Measurements from ENCODE around the gene C21orf91.
"Not testable (repeated sequence)": the region's sequence is repeated elsewhere in the genome, so short reads cannot be mapped to it uniquely, and the experiment has no call there.

The C21orf91 gene

DNA sequence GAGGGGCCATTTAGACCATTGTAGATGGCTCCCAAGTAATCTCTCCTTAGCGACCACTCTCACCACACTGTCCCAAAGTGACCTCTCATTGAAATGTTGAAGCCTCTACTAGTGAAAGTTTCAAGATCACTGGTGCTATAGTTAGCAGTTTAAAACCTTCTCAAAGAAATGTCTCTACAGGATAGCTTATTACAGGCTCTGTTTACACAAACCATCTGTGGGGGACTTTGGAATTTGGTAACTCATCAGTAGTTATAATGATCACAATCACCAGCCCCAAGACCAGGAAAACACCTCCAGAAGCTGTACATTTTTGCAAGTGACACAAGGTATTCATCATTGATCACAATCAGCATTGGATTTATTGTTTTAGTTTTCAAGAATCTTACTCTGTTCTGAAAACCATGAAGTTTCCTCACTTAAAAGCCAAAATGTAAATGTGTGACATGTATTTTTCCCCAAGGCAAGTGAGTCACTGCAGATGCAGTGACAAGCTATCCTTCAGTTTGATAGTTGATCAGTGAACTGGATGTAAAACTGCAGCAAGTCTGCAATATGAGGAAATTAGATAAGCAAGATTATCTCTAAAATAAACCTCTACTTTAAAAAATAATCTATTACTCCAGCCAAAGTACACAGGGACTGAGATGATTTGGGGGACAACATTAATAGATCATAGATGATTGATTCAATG is 41.9 kb downstream of the C21orf91 start:
- no peak for DNase-seq (ENCODE audit: low read depth in 2 of 2)

DNA sequence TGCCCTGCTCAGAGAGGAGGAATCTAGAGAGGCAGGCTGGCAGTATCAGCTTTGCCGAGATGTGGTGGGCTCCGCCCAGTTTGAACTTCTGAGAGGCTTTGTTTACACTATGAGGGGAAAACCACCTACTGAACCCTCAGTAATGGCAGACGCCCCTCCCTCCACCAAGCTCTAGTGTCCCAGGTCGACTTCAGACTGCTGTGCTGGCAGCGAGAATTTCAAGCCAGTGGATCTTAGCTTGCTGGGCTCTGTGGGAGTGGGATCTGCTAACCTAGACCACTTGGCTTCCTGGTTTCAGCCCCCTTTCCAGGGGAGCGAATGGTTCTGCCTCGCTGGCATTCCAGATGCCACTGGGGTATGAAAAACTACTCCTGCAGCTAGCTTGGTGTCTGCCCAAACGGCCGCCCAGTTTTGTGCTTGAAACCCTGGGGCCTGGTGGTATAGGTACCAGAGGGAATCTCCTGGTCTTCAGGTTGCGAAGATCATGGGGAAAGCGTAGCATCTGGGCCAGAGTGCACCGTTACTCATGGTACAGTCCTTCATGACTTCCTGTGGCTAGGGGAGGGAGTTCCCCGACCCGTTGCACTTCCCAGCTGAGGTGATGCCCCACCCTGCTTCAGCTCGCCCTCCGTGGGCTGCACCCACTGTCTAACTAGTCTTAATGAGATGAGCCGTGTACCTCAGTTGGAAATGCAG is 43.6 kb downstream of the C21orf91 start:
- DNase-seq (ENCODE audit: low read depth in 2 of 2), result peak; percentile 40 to 56

DNA sequence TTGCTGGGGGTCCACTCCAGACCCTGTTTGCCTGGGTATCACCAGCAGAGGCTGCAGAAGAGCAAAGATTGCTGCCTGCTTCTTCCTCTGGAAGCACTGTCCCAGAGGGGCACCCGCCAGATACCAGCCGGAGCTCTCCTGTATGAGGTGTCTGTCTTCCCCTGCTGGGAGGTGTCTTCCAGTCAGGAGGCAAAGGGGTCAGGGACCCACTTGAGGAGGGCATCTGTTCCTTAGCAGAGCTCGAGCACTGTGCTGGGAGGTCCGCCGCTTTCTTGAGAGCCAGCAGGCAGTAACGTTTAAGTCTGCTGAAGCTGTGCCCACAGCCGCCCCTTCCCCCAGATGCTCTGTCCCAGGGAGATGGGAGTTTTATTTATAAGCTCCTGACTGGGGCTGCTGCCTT is 44.1 kb downstream of the C21orf91 start:
- DNase-seq (ENCODE audit: low read depth in 2 of 2), result not testable (repeated sequence)

DNA sequence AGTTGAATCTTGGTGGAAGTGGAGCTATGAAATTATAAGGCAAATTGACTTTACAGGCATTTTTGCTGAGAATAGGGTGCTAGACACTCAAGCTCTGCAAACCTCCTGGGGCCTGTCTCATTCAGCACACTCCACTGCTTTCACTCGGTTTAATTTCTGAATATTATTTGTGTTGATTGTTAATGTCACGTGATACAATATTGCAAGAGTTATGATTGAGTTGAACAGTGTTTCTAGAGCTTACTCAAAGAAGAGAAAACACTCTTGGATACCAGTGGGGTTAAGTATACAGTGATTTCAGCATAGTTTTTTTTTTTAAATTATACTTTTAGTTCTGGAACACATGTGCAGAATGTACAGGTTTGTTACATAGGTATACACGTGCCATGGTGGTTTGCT is 49.7 kb downstream of the C21orf91 start:
- no peak for DNase-seq (ENCODE audit: low read depth in 2 of 2)

DNA sequence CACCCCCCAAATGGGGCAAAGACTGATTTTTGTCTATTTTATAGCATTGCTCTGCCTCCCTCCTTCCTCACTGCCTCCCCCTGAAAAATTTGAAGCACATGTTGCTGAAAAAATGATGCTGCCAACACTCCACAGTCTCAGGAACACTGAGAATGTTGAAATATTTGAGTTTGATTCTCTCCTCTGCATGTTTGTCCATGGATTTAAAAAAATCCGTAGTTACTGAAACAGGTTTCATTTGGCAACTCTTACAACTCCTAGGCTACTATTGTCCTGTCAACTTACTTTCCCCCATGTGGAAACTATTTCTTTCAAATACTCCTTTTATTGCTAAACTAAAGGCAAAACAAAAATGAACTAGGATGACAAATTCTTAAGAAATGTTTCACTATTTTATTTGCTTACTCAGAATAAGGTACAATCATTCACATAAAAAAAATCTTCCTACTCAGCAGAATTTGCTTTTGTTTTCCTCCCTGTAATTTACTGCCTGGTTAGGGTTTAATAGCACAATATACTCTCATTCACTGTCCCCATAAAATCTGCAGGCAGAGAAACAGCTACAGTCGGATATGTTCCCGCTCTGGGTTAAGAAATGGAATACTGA is 50.2 kb downstream of the C21orf91 start:
- no peak for DNase-seq (ENCODE audit: low read depth in 2 of 2)

DNA sequence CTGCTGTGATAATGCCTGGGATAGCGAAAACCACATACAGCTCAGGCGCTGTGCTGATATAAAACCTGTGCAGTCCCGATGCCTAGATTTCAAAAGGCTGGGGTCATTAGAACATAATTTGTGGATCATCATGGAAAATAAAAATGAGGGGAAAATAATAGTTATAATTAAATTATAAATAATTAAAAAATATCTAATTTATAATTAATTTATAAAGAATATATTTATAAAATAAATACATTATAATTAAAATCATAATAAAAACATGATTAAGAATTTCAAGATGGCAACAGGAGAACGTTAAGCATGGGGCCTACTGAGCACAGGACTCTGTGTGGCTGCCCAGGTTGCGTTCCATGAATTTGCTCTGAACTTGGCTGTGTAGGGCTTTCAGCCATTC is 53.9 kb downstream of the C21orf91 start:
- DNase-seq (ENCODE audit: low read depth in 2 of 2), result no peak

DNA sequence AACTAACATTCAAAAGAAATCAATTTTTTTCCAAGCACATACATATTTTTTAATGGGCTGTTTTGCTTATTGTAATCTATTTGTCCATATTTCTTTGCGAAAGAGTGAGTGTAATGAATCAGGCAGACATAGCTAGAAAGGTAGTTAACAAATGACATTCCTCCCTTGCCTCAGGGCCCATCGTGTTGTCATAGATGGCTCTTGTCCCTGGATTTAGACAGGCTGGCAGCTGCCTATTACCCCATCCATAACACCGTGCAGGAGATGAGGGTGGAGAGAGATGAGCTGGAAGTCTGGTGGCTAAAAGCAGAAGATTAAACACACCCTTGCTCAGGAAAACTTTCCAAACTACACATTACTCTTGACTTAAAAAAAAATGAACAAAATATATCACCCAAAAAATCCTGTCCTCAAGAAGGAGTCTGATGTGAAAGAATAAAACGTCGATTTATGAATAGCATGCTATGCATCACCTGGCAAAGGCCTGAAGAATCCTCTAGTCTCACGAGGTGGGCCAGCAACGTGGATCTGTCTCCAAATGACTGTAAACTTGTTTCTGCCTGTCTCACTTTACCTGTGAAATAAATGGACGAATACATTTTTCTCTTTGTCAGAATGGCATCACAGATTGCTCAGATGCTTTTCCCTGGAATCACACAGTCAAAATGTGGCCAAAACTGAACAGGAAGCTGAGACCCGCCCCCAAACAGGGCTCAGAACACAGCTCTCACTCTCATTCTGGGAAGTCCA is 55.7 kb downstream of the C21orf91 start:
- DNase-seq (ENCODE audit: low read depth in 2 of 2), result no peak

DNA sequence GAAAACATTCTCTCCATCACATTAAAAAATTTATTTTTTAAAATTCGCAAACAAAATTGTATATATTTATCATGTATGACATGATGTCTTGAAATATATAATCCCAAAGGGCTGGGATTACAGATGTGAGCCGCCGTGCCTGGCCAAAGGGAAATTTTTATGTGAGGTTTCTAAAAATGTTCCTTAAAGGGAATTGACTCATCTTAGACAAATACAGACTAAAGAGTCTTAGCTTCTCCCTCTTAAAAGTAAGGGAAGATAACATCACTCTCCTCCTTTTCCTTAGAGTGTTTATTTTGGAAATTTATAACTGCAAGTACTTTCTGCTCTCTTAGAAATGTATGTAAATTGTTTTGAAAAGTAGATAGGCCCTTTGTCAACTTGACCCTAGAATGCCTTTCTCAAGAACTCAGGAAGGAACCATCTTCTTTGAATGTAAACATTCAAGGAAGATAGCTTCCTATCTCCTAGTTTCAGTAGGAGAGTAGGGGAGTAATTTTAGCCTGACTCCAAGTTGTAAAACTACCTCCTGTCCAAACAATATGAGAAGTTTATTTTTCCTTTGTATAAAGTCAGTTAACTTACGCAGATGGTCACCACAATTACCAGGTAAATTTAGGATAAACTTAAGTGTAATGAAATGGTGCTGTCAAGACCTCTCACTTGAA is 59.5 kb downstream of the C21orf91 start:
- DNase-seq (ENCODE audit: low read depth in 2 of 2), result no peak

DNA sequence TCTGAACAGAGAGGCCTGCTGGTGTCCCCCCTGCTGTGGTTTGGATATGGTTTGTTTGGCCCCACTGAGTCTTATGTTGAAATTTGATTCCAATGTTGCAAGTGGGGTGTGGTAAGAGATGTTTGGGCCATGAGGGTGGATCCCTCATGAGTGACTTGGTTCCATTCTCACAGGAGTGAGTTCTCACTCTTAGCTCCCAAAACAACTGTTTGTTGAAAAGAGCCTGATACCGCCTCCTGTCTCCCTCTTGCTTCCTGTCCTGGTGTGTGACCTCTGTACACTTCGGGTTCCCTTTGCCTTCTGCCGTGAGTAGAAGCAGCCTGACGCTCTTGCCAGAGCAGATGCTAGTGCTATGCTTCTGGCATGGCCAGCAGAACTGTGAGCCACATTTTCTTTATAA is 60.5 kb downstream of the C21orf91 start:
- no peak for DNase-seq (ENCODE audit: low read depth in 2 of 2)

DNA sequence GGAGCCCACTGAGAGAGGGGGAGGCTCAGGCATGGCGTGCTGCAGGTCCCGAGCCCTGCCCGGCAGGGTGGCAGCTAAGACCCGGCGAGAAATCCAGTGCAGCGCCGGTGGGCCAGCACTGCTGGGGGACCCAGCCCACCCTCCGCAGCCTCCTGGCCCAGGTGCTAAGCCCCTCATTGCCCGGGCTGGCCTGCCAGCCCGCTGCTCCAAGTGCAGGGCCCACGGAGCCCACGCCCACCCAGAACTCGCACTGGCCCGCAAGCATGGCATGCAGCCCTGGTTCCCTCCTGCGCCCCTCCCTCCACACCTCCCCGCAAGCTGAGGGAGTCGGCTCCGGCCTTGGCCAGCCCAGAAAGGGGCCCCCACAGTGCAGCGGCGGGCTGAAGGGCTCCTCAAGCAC is 61.5 kb downstream of the C21orf91 start:
- no peak for DNase-seq (ENCODE audit: low read depth in 2 of 2)

DNA sequence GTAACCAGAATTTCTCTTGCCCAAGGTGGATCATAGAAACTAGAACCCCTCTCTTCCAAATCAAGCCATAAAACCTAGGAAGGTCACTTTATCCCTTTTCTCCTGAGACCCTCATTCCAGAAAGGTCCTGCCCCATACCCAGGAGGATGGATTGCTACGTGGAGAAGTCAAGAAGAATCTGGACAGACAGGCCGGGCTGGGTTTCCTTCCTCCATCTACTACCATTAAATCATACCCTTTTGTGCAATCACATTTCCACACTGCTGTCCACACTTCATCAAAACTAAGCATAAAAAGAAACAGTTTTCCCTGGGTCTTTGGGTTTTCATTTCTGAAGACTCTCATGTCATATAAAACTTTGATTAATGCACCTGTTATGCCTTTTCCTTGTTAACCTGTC is 65.4 kb downstream of the C21orf91 start:
- no peak for DNase-seq (ENCODE audit: low read depth in 2 of 2)

DNA sequence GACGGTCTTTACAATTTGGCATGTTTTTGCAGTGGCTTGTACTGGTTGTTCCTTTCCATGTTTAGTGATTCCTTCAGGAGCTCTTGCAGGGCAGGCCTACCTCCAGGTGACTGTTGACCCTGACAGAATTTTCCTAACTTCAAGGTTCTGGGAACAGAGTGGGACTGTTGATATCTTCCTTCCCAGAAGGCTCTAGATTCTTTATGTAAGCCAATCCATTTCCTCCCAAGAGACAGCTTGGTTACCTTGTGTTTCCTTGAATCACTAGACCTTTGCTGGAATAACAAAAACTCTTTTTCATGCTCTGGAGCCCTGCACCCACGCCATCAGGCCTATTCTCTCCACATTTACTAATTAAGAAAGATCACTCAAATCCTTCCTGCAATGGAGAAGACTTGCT is 67.0 kb downstream of the C21orf91 start:
- DNase-seq (ENCODE audit: low read depth in 2 of 2), result no peak

DNA sequence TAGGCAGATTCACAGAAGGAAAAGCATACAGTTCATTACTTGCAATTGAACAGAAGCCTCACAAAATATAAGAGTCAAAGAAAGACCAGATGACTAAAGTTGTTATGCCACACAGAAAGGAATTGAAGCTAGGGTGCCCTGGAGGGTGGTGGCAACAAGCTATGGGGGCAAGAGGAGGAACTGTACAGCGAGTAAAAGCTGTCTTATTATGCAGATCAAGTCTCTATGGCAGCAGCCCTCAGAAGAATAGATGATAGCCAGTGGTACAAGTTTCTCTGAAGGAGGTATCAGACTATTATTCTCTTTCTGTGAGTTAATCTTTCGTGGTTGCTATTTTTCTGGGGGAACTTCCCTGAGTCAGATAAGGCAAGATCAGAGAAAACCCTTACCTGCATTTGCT is 72.2 kb downstream of the C21orf91 start:
- DNase-seq (ENCODE audit: low read depth in 2 of 2), result no peak

DNA sequence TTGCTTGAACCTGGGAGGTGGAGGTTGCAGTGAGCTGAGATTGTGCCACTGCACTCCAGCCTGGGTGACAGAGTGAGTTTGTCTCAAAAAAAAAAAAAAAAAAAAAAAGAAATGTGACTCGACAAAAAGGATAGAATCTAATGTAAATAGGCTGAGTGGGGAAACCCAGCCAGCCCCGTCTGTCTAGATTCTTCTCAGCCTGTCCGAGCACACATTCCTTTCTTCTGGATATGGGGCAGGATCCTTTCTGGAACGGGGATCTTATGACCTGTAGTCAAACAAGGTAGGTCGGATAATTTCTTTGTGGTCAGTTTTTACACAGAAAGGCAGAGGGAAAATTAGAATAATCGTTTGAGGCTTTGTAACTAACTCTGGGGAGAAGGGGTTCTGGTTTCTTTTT is 74.1 kb downstream of the C21orf91 start:
- DNase-seq (ENCODE audit: low read depth in 2 of 2), result no peak

DNA sequence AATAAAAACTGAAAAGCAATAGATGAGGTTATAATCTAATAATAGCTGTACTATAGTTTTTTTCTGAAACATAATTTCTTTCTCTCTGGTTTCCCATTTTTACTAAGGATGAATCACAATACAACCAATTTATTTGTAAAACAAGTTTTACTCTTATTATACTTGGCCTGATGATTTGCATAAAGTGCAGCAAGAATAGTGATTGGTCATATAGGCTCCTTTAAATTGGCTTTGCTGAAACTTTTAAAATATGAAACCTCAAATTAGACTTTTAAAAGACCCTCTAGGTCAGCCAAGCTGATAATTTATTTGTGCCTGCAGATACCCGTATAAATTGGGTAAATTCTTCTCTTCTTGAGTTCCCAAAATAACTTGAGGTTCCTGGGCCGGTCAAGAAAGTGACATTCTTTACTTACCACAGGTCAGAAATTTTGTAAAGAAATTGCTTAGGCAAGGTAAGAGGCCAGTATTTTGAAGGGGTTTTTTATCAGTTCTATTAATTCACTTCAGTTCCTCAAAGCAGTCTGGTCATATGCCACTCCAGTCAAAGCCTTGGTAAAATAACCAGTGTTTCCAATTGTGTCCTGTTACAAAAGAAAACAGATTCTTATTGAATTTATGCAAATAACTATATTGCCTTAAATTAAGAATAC is 76.1 kb downstream of the C21orf91 start:
- no peak for DNase-seq (ENCODE audit: low read depth in 2 of 2)

DNA sequence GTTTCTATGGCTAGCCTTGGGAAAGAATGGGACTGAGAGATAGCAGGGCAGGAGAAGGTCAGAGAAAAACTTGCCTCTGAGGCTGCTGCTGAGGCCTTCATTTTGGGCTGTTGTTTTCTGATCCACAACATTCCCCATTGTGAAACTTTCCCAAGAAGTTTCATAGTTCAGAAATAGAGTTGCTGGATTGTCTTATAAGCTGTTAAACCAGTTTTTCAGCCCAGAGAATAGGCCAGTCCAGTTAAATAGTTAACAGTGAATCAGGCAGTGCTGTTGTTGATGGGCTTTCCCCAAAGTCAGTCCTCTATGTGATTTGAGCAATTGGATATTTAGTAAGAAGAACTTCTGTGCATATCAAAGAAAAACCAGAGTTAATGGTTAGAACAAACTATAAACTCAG is 77.0 kb downstream of the C21orf91 start:
- DNase-seq (ENCODE audit: low read depth in 2 of 2), result no peak
